Hepatocyte (in vitro differentiated cells): ENCODE data around the gene ZNF319.

ENCODE experiments used
- EZH2 ChIP-seq: fragments of 200-600 bp; sonication (generic); IDR thresholded peaks from 2 replicates; pipeline ENCODE4 v1.6.1; 2016; ENCODE audit warnings: antibody characterized with exemption, mild to moderate bottlenecking, borderline replicate concordance
- TF ChIP-seq, protein P1 (sequence below): fragments of 200-600 bp; sonication (generic); IDR thresholded peaks from 2 replicates; pipeline ENCODE4 v1.5.1; 2016; ENCODE audit warnings: antibody characterized with exemption, mild to moderate bottlenecking; ENCODE audit not compliant: poor library complexity

DNA sequence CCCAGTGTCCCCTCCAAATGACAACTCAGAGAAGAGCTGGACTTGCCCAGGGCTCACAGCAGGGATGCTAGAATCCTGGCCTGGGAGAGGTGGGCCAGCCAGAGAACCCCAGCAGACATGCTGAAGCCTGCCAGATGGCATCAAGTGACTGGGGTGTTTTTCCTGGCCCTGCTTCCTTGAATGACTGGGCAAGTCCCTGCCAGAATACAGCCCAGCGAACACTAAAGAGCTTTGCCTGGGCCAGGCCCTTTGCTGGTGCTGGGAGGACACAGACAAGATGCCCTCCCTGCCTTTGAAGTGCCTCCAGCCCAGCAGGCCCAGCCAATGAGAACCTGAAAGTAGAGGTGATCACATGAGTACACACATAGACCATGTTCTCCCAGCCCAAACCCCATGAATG is 11.5 kb downstream of the ZNF319 start:
- TF ChIP-seq, protein P1, sequence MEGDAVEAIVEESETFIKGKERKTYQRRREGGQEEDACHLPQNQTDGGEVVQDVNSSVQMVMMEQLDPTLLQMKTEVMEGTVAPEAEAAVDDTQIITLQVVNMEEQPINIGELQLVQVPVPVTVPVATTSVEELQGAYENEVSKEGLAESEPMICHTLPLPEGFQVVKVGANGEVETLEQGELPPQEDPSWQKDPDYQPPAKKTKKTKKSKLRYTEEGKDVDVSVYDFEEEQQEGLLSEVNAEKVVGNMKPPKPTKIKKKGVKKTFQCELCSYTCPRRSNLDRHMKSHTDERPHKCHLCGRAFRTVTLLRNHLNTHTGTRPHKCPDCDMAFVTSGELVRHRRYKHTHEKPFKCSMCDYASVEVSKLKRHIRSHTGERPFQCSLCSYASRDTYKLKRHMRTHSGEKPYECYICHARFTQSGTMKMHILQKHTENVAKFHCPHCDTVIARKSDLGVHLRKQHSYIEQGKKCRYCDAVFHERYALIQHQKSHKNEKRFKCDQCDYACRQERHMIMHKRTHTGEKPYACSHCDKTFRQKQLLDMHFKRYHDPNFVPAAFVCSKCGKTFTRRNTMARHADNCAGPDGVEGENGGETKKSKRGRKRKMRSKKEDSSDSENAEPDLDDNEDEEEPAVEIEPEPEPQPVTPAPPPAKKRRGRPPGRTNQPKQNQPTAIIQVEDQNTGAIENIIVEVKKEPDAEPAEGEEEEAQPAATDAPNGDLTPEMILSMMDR, result no peak
- no peak for TF ChIP-seq EZH2
